ENCODE results near the gene ETS2. TPM values are rescaled to one million over a fixed set of nuclear protein-coding genes. Genes with fewer than 3 reads are reported as not detected.

The ETS2 gene
- total RNA-seq, 1 experiment from 2014 or later, result 49.9 TPM

DNA sequence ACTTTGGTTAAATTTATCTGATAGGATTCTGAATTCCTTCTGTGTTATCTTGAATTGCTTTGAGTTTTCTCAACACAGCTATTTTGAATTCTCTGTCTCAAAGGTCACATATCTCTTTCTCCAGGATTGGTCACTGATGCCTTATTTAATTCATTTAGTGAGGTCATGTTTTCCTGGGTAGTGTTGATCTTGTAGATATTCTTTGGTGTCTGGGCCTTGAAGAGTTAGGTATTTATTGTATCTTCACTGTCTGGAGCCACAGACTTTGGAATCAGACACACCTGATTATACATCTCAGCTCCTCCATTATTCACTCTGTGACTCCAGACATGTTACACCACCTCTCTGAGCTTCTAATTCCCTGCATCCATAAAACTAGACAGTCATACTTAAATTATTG lies 34.2 kb upstream of the ETS2 start:
- BruUV-seq (replicated peaks), result no TSS peak
- intact Hi-C loops (cut with micrococcal nuclease; ENCODE audit: unreplicated experiment), result no loop called here
- TF ChIP-seq, protein P1, sequence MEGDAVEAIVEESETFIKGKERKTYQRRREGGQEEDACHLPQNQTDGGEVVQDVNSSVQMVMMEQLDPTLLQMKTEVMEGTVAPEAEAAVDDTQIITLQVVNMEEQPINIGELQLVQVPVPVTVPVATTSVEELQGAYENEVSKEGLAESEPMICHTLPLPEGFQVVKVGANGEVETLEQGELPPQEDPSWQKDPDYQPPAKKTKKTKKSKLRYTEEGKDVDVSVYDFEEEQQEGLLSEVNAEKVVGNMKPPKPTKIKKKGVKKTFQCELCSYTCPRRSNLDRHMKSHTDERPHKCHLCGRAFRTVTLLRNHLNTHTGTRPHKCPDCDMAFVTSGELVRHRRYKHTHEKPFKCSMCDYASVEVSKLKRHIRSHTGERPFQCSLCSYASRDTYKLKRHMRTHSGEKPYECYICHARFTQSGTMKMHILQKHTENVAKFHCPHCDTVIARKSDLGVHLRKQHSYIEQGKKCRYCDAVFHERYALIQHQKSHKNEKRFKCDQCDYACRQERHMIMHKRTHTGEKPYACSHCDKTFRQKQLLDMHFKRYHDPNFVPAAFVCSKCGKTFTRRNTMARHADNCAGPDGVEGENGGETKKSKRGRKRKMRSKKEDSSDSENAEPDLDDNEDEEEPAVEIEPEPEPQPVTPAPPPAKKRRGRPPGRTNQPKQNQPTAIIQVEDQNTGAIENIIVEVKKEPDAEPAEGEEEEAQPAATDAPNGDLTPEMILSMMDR (IDR thresholded peaks at IDR 0.05; ENCODE audit: unreplicated experiment), result no peak
- Mint-ChIP-seq H3K9me3 (ENCODE audit: low read depth, unreplicated experiment) (no peaks in the 10 kb centered on the region), H3K4me3 (ENCODE audit: low read depth, unreplicated experiment) (no peak overlapping the region), H3K27me3 (ENCODE audit: unreplicated experiment) (no peaks in the 10 kb centered on the region), H3K27ac (ENCODE audit: unreplicated experiment) (no peak overlapping the region), H3K36me3 (ENCODE audit: insufficient read depth, unreplicated experiment) (peaks cover 9% of the 10 kb centered on the region), H3K4me1 (ENCODE audit: low read depth, unreplicated experiment) (peaks cover 39% of the 10 kb centered on the region)
- CTCF ChIA-PET, result no interaction called here
- DNase-seq, result no peak

DNA sequence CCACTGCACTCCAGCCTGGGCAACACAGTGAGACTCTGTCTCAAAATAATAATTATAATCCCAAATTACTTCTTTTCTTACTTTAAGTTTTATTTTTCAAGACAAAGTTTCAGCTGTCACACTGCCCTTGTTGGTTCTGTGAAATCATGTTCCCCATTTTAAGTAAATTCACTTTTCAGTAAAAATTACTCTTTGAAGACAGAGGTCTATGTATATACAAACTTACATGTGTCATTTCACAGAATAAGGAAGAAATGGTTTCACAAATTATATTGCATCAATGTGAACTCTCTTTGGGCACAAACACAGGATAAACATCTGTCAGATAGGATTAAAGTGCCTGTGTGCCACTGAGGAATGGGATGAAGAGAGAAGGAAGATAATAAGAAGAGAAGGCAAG lies 33.1 kb upstream of the ETS2 start:
- no peaks in the 10 kb centered on the region for H3K27me3 Mint-ChIP-seq (ENCODE audit: unreplicated experiment)
- H3K4me3 Mint-ChIP-seq (ENCODE audit: low read depth, unreplicated experiment), result no peak overlapping the region
- TF ChIP-seq, protein P1 (IDR thresholded peaks at IDR 0.05; ENCODE audit: unreplicated experiment), result no peak
- peak overlapping the region; percentile 34 for H3K27ac Mint-ChIP-seq (ENCODE audit: unreplicated experiment)
- no TSS peak for BruUV-seq (replicated peaks)
- DNase-seq, result no peak
- CTCF ChIA-PET, result interaction anchor here (1.8 kb wide), 1 partner anchor 15 kb away, joined by 11 read pairs; no protein-coding TSS in a partner anchor
- peaks cover 9% of the 10 kb centered on the region for H3K36me3 Mint-ChIP-seq (ENCODE audit: insufficient read depth, unreplicated experiment)
- H3K9me3 Mint-ChIP-seq (ENCODE audit: low read depth, unreplicated experiment), result no peaks in the 10 kb centered on the region
- intact Hi-C loops (cut with micrococcal nuclease; ENCODE audit: unreplicated experiment), result no loop called here
- H3K4me1 Mint-ChIP-seq (ENCODE audit: low read depth, unreplicated experiment), result peaks cover 39% of the 10 kb centered on the region

DNA sequence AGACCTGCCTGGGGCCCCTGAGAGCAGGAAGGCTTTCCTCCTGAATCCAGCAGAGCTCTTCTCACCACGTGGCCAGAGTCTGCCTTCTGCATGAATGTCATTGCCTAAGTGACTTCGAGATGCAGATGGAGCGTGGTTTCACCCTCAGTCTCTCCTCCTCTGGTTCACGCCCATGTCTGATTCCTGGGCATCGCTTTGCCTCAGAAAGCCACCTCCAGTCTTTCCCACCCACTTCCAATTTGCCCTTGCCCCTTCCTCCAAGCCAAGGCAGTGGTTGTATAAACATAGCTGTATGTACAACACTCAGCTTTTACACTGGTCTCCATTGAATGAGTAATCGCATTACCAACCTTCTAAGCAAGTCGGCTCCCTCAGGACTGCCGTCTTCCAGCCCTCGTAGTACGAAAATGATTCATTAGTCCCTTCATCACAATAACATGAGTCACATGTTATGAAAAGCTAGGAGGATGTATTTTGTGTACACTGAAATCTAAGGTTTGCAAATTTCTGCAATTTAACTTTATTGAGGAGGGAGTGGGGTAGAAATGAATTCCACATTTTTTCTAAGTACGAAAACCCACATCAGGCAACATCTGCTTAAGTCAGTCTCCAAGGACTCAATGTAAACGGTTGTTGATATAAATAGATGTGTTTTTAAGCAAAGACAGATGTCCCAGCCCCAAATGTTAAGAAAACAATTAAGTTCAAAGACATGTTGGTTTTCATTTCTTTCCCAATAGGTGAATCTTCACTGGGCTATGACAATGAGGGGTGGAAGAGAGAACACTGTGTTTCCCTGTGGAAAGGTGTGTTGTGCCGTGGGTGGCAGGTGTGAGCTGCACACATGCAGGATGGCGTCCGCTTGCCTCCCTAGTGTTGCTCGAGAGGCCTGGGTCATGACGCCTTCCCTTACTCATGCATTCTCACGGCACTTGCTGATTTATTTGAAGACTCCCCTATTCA lies 32.3 kb upstream of the ETS2 start:
- H3K36me3 Mint-ChIP-seq (ENCODE audit: insufficient read depth, unreplicated experiment), result peaks cover 8% of the 10 kb centered on the region
- H3K27me3 Mint-ChIP-seq (ENCODE audit: unreplicated experiment), result no peaks in the 10 kb centered on the region
- peaks cover 38% of the 10 kb centered on the region for H3K4me1 Mint-ChIP-seq (ENCODE audit: low read depth, unreplicated experiment)
- intact Hi-C loops (cut with micrococcal nuclease; ENCODE audit: unreplicated experiment), result no loop called here
- BruUV-seq (replicated peaks), result TSS peak; percentile 66
- no peaks in the 10 kb centered on the region for H3K9me3 Mint-ChIP-seq (ENCODE audit: low read depth, unreplicated experiment)
- peak; percentile 24 for DNase-seq
- TF ChIP-seq, protein P1 (IDR thresholded peaks at IDR 0.05; ENCODE audit: unreplicated experiment), result no peak
- CTCF ChIA-PET, result interaction anchor here (0.8 to 1.8 kb wide), 2 partner anchors 11 to 14 kb away, joined by 5 to 11 read pairs; no protein-coding TSS in a partner anchor
- H3K4me3 Mint-ChIP-seq (ENCODE audit: low read depth, unreplicated experiment), result peak overlapping the region; percentile 27
- peak overlapping the region; percentile 34 for H3K27ac Mint-ChIP-seq (ENCODE audit: unreplicated experiment)

DNA sequence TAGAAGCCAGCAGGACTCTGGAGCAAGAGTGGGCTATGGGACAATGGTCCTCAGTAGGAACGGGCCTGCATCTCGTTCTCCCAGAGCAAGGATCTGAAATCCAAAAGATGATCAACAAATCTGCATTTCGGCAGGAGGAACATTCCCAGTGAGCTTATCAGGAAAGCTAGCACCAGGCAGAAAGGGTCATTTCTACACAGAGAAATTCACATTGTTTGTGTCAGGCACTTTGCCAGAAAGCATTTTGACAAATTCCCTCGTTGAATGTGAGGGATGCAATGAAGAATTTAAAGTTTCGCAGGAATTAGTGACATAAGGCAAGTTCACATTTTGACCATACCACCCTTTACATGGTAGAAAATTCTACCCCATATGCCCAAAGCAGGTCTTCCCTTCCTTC lies 31.6 kb upstream of the ETS2 start:
- no peaks in the 10 kb centered on the region for H3K27me3 Mint-ChIP-seq (ENCODE audit: unreplicated experiment)
- TF ChIP-seq, protein P1 (IDR thresholded peaks at IDR 0.05; ENCODE audit: unreplicated experiment), result no peak
- intact Hi-C loops (cut with micrococcal nuclease; ENCODE audit: unreplicated experiment), result no loop called here
- CTCF ChIA-PET, result interaction anchor here (1.8 kb wide), 1 partner anchor 14 kb away, joined by 11 read pairs; no protein-coding TSS in a partner anchor
- H3K9me3 Mint-ChIP-seq (ENCODE audit: low read depth, unreplicated experiment), result no peaks in the 10 kb centered on the region
- no peak overlapping the region for H3K27ac Mint-ChIP-seq (ENCODE audit: unreplicated experiment)
- no peak overlapping the region for H3K4me3 Mint-ChIP-seq (ENCODE audit: low read depth, unreplicated experiment)
- H3K36me3 Mint-ChIP-seq (ENCODE audit: insufficient read depth, unreplicated experiment), result peaks cover 5% of the 10 kb centered on the region
- peaks cover 31% of the 10 kb centered on the region for H3K4me1 Mint-ChIP-seq (ENCODE audit: low read depth, unreplicated experiment)
- DNase-seq, result no peak
- no TSS peak for BruUV-seq (replicated peaks)

Measured in Calu3 (cell line).